CD4-positive, alpha-beta T cell treated with Interleukin-4 for 1 hour (primary cell): ENCODE measurements around the gene POU5F1.
"Not testable (repeated sequence)": the region's sequence is repeated elsewhere in the genome, so short reads cannot be mapped to it uniquely, and the experiment has no call there.

ENCODE experiments used
- DNase-seq, 2 donors: peaks; one replicate each; pipeline ENCODE4 v3.0.0-alpha.2; 2020 to 2022

The POU5F1 gene

DNA sequence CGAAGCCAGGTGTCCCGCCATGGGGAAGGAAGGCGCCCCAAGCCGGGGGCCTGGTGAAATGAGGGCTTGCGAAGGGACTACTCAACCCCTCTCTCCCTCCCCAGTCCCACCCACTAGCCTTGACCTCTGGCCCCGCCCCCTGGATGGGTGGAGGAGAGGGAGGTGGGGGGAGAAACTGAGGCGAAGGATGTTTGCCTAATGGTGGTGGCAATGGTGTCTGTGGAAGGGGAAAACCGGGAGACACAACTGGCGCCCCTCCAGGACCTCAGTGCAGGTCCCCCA, at the start of gene POU5F1:
POU5F1 (minus strand) TSS at position 83 of the 282 bp plus-strand sequence; CDS start at position 21, 62 bp downstream.
- no peak for DNase-seq

DNA sequence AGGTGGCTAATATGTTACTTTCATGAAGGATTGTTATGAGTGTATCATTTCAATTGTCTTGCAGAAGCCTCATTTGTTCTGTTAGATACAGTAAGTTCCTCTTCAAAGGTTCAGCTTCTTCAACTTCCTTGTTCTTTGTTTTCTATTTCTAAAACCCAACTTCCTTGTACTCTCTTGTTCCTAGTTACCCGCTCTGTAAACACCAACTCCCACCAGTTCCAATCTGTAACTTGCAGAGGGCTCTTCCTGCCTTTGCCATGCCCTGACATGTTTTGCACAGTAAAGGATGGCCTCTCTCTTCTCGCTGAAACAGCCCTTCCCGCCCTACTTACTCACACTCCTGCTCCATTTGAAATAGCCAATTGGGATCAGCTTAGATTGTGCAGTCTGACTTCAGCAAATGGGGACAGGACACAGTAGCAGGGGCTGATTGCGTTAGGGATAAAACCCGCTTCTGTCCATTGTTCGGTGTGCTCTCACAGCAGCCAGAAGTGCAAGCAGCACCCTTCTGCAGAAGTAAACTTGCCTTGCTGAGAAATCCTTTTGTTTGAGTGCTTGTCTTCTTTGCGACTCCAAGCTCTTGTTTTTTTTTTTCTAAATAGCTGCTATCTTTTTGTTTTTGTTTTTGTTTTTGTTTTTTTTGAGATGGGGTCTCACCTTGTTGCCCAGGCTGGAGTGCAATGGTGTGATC, 45.9 kb upstream of the POU5F1 start:
- peak in 1 of 2 donors; percentile 18 for DNase-seq

DNA sequence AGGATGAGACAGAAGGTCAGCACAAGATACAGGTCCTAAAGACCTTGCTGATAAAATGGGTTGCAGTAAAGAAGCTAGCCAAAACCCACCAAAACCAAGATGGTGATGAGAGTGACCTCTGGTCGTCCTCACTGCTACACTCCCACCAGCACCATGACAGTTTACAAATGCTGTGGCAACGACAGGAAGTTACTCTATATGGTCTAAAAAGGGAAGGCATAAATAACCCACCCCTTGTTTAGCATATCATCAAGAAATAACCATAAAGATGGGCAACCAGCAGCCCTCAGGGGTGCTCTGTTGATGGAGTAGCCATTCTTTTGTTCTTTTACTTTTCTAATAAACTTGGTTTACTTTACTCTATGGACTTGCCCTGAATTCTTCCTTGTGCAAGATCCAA, 44.7 kb upstream of the POU5F1 start:
- DNase-seq = not testable (repeated sequence)

DNA sequence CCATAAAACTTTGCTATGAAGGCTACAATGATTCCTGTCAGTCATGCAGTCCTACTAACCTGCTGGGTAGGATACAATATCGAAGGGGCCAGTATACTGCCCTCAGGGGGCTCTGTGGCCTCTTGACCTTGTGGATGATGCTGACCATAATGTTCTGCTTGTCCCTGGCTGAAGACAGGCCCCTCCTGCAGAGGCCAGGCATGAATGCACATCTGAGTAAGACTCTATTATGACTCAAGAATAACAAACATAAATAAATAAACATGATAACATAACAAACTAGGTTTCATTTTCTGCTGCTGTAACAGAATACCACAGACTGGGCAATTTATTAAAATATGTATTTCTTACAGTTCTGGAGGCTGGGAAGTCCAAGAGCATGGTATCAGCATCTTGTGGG, 44.0 kb upstream of the POU5F1 start:
- DNase-seq = no peak

DNA sequence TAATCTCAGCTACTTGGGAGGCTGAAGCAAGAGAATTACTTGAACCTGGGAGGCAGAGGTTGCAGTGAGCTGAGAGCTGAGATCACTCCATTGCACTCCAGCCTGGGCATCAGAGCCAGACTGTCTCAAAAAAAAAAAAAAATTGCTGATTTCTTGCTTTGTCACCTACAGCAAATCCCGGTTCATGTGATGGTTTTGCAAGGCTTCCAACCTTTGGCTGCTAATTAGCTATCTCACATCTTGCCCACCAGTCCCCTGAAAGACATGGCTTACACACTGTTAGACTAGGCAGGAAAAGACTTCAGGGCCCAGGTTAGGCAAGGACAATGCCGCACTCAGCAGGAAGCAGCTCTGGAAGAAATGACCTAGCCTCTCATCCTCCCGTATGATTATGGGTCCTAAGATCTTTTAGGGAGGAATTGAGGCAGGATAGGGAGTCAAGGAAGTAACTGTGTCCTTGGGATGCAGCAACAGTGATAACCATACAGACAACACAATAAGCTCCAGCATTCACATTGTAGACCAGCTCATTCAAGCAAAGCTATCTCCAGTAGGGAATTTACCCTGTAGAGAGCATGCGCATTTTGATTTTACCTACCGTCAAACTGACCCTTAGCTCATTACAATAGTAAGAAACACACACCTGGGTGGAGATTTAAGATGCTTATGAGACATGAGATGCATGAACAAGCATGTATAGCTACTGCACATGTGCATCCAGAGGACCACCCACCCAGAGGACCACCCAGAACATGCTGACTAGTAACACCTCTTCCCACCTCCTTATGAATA, 40.5 kb upstream of the POU5F1 start:
- DNase-seq = no peak

DNA sequence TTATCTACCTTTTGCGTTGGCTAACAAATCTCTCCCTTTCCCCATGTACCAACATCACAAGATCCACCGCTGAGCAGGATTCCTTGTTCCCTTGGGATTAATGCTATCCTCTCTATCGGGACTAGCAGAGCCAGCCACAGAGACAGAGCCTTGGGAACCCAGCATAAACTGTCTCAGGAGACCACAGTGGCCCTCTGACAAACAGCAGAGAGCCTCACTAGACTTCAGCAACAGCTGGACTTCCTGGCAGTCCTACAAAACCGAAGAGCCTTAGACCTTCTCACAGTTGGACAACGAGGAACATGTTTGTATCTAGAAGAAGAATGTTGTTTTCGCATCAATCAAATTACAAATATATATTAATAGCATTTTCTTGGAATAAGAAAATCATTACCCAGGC, 39.6 kb upstream of the POU5F1 start:
- DNase-seq = no peak

DNA sequence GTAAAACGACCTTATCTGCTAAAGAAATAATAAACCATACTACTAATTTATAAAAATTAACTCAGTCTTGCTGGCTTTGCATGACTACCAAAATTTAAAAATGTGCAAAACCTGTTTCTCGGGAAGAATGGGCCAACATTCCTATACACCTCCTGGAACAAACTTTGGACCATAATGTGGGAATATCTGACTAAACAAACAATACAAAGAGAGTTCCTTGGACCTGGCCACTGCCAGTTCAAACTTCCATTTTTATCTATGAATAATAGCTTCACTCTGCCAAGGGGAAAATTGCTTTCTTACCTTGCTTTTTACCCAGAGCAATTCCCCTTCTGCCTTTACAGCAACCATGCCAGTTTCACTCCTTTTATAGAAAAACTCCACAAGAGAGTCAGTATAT, 38.7 kb upstream of the POU5F1 start:
- no peak for DNase-seq

DNA sequence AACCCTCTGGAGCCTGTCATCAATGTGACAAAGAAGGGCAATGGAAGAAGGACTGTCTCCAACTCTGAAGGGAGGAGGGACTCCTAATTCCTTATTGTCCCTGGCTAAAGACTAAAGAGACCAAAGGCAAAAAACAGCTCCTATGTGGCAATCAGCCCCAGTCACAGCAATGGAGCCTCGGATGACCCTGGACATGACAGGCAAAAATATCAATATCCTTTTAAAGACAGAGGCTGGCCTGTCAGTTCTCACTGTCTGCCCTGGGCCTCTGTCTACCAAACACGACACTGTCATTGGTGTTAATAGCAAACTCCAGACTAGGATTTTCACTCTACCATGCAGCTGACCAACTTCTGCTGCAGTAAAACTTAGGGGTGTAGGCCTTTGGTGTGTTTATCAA, 38.0 kb upstream of the POU5F1 start:
- DNase-seq = no peak

DNA sequence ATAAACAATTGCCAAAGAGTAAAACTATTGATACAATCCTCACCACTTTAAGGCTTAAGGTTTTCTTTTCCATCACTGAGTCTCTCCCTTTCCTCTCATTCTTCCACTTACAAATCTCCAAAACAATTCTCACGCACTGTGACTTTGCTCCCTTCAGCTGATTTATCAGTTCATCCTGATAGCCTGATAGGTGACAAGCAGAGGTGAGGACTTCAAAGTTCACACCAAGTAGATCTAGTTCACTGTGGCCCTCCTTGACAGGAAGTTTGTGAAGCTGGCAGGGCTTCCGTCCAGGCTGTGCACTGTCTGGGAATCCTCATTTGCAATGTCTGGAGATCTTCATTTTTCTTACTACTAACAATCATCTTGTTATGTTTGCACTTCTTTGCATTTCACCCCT, 35.2 kb upstream of the POU5F1 start:
- DNase-seq = no peak

DNA sequence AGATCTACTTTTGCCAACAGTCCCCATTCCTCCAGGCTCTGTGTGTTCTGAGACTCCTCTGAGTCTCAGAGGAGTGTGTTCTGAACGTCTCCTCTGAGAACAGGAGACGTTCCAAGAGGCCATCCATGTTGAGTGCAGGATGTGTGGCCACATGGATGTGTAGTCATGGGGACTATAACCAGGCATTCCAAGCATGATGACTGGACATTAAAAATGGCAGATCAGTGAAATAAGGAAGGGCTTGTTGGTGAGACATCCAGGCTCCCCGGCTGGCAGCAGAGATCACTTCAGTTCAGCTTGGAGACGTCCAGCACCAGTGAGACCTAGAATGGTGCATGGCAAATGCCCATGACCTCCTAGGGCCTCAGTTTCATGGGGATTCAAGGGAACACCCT, 34.3 kb upstream of the POU5F1 start:
- no peak for DNase-seq

DNA sequence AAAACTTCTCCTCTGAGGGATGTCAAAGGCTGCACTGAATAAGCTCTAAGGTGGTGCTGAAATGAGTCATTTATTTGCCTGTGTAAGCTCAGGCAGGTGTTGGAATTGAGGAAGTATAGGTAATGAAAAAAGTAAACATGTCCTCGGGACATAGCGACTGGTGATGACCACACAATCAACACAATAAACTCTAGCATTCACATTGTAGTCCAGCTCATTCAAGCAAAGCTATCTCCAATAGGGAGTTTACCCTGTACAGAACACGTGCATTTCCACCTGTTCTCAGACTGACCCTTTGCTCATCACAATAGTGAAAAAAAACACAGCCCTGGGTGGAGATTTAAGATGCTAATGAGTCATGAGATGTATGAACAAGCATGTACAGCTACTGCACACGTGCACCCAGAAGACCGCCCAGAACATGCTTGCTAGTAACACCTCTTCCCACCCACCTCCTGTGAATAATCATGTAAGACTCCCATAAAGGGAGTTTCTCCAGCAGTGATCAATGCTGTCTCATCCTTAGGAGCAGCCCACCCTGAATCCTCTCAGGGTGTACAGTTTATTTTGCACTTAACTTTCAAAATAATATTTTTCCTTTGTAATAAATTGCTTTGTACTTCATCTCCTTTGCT, 33.0 kb upstream of the POU5F1 start:
- peak; percentile 64 to 67 for DNase-seq

DNA sequence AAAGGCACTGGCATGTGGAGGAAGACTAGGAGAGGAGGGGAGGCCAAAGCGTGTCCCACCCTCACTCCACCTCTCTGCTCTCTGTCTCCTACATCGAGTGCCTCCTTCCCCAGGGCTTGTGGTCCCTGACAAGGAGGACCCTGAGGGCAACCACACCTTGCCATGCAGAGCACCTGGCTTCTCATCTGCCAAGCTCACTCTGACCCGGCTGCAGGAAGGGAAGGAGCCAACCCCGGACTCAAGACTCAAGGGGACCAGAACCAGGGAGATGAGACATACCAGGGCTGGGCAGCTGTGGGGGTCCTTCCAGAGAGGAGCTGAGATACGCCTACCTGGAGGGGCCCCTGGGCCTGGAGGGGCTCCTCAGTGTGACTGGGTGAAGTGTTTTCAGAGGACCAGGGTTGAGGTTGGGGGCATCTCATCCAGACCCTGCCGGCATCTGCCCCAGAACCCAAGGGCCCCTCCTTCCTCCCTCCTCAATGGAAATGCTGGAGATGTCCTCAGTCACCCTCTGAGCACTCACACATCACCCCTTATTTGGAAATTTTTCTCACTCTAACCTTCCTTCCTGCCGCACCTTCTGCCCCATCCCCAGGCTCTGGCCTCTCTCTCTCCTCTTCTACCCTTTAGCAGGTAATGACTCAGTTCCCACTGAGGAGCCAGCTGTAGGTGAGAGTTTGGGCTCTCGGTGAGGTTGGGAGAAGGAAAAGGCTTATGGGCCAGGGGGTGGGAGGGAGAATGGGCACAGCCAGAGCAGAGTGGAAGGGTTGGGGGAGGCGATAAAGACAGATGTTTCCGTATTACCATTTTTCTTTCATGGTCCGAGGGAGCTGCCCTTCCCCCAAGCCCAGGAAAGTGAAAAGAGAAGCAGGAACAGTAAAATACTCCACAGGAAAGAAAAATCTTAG, 32.0 kb upstream of the POU5F1 start:
- DNase-seq = no peak

DNA sequence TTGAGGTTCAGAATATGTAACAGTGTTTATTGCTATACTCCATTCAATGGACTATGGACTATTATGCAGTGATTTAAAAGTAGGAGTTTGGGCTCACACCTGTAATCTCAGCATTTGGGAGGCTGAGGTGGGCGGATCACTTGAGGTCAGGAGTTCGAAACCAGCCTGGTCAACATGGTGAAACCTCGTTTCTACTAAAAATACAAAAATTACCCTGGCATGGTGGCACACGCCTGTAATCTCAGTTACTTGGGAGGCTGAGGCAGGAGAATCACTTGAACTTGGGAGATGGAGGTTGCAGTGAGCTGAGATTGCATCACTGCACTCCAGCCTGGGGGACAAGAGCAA, 28.6 kb upstream of the POU5F1 start:
- DNase-seq = not testable (repeated sequence)

DNA sequence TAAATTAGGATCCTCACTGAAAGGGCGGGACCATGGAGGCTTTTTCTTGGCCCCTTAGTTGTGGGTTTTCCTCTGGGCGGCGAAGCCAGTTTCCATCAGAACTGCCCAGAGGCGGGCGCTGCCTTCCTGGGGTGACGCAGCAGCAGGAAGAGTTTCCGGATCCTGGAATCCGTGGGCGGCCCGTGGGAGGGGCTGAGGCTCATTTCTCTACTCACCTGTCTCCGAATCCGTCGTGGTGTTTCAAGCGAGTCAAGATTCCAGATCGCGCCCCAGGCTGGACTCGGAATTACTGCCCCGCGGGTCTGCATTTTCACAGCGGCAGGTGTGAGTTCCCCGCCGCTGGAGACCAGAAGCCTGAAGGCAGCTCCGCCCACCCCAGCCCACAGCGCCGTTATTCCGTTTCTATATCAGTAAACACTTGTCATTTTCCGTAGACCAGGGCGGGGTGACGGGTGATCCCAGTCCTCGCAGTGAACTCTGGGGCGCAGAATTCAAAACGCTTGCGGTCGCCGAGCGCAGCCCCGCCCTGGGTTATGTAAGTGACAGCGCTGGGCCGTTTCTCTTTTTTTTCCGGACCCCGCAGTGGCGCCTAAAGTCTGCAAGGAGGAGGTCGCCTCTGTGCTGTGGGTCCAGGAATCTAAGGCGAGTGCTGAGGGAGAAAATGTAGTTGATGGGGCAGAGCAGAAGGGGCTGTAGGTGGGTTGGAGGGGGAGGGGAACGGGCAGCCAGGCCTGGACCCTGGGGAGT, 27.2 kb upstream of the POU5F1 start:
- DNase-seq = peak; percentile 97

DNA sequence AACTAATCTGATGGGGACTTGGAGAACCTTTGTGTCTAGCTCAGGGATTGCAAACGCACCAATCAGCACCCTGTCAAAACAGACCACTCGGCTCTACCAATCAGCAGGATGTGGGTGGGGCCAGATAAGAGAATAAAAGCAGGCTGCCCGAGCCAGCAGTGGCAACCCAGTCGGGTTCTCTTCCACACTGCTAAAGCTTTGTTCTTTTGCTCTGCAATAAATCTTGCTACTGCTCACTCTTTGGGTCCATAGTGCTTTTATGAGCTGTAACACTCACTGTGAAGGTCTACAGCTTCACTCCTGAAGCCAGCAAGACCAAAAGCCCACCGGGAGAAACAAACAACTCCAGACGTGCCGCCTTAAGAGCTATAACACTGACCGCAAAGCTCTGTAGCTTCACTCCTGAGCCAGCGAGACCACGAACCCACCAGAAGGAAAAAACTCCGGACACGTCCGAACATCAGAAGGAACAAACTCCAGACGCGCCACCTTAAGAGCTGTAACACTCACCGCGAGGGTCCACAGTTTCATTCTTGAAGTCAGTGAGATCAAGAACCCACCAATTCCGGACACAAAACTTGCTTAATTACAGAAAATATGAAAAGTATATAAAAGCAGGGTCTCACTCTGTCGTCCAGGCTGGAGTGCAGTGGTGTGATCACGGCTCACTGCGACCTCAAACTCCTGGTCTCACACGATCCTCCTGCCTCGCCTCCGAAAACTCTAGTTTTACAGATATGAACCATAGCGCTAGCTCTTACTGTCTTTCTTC, 26.0 kb upstream of the POU5F1 start:
- peak; percentile 21 to 35 for DNase-seq

DNA sequence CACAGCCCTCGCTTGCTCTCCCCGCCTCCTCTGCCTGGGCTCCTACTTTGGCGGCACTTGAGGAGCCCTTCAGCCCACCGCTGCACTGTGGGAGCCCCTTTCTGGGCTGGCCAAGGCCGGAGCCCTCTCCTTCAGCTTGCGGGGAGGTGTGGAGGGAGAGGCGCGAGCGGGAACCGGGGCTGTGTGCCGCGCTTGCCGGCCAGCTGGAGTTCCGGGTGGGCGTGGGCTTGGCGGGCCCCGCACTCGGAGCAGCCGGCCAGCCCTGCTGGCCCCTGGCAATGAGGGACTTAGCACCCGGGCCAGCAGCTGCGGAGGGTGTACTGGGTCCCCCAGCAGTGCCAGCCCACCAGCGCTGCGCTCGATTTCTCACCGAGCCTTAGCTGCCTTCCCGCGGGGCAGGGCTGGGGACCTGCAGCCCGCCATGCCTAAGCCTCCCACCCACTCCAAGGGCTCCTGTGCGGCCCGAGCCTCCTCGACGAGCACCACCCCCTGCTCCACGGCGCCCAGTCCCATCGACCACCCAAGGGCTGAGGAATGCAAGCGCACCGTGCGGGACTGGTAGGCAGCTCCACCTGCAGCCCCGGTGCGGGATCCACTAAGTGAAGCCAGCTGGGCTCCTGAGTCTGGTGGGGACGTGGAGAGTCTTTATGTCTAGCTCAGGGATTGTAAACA, 25.0 kb upstream of the POU5F1 start:
- not testable (repeated sequence) for DNase-seq

DNA sequence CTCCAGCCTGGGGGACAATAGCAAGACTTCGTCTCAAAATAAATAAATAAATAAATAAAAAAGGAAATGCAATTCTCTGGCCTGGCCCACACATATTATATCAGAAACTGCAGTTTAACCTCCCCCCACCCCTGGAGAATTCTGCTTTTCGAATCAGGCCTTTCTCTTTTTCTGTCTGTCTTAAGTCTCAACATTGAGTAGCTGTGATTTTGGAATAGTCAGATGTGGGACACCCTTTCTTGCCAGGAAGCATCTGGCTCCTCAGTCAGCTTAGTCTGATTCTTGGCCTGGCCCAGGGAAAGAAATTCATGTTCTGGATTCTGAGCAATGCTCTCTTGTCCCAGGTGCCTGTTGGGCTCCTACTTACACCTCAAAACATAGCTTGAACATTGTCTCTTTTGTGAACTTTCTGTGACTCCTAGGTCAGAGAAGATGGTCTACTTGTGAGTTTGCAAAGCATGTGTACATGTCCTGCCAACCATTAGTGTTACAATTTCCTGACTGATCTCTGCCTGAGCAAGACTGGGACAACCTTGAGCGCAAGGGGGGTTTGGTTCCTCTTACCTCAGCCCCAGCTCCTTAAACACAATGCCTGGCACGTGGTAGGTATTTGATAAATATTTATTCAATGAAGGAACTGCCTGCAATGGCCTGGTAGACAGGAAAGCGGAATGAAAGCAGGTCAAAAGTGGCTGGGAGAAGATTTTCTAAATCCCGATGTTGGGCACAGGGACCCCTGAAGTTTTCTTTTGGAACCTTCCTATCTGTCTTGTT, 23.8 kb upstream of the POU5F1 start:
- DNase-seq = no peak

DNA sequence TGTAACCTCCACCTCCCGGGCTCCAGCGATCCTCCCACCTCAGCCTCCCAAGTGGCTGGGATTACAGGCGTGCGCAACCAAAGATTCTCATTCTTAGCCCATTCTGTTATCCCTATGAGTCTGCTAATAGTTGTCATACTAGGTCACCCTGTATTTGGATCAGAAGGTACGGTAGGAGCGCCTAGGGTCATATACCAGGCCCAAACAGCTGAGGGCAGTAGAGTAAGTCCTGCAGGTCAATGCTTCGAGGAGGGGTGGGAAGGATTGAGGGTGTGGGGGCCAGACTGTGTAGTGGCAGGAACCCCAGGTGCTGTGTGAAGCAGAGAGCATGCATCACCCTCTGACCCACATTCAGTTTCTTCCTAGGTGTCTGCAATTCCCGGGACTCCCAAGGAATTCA, 22.7 kb upstream of the POU5F1 start:
- DNase-seq = no peak

DNA sequence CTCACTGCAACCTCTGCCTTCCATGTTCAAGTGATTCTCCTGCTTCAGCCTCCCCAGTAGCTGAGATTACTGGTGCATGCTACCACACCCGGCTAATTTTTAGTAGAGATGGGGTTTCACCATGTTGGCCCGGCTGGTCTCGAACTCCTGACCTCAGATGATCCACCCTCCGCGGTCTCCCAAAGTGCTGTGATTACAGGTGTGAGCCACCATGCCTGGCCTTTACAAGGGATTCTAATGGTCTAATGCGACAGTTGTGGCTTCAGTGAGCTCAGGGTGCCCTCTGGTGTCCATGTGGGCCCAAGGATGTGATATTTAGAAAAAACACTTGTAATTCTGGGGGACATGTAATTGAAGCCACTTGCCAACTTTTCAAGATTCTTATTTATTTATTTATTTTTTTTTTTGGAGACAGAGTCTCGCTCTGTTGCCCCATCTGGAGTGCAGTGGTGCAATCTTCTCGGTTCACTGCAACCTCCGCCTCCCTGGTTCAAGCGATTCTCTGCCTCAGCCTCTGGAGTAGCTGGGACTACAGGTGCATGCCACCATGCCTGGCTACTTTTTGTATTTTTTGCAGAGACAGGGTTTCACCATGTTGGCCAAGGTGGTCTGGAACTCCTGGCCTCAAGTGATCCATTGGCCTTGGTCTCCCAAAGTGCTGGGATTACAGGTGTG, 22.1 kb upstream of the POU5F1 start:
- peak; percentile 70 to 74 for DNase-seq

DNA sequence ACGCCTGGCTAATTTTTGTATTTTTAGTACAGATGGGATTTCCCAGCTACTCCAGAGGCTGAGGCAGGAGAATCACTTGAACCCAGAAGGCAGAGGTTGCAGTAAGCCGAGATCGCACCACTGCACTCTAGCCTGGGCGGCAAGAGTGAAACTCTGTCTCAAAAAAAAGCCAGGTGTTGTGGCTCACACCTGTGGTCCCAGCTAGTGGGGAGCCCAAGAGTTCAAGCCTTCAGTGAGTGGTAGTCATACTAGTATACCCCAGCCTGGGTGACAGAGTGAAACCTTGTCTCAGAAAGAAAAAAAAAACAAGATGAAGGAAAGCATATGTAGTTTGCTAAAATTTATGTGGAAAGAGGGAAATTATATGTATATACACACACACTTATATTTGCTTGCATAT, 20.0 kb upstream of the POU5F1 start:
- DNase-seq = no peak
